ENCODE results near the gene XRN2.
"Not testable (repeated sequence)": the region's sequence is repeated elsewhere in the genome, so short reads cannot be mapped to it uniquely, and the experiment has no call there.

The XRN2 gene

GRCh38 chr20:21389368-21389767 lies 86.2 kb downstream of the XRN2 start:
- no peak for DNase-seq

- DNase-seq, result no peak
Measured at GRCh38 chr20:21390768-21391167, 87.6 kb downstream of the XRN2 start.

- DNase-seq, result no peak
Measured at GRCh38 chr20:21391185-21391971, 88.2 kb downstream of the XRN2 start.

DNA sequence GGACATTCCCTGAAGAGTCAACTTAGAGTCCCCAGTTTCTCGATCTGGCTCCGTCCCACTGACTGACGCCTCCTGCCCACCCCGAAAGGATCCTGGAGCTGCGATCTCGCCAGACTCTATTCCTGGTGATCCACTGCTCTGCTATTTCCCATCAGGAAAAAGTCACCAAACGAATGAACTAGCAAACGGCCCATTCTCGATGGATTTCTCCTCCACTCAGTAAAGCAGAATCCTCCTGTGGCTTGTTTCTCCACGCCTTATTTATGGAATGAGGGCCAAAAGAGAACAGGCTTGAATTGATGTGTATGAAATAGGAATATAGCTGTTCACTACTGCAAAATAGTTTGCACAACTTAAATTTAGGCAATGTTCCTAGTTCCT lies 88.8 kb downstream of the XRN2 start:
- no peak for DNase-seq

DNA sequence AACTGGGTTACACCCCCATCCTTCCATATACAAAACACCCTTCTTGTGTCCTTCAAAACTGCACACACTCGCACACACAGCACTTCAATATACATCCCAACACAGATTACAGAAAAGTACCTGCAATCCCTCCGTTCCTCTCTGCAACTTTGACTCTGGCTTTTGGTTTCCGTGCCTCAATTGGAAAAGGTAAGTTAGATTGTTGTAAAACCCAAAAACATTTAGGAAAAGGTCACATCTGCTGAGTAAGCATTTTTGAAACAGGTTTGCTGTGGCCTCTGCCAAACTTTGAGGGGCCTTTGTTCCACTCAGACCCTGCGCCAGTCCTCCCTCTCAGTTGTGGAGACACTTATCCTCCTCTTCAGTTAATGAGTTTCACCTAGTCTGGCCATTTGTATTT lies 90.0 kb downstream of the XRN2 start:
- DNase-seq, result no peak

- DNase-seq, result no peak
Measured at GRCh38 chr20:21393816-21394519, 90.8 kb downstream of the XRN2 start.

- DNase-seq, result no peak
Measured at GRCh38 chr20:21394551-21394950, 91.4 kb downstream of the XRN2 start.

DNA sequence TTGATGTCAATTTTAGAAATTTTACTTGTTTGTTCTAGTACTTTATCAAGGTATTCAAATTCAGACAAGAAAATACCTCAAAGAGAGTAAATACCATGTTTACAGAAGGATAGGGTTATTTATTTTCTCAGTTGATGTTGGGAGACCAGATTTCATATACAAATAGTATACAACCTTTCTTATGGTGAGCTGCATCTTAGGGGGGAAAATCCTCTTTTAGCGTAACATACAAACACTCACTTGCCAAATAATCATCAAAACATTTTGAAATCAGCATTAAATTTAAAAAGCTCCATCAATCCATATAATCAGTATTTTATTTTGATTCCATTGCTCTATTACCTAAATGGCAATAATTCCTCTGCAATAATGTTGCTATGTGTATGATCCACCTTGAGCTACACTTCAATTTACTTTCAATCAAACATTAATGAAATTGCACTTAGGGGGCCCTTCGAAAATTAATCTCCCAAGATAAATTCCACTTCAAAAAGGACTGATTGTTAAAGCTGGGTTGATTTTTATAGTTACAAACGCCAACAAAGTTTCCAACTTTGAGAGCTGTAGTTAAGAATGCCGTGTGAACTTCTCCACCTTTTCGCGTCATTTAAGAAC lies 92.0 kb downstream of the XRN2 start:
- DNase-seq, result no peak

DNA sequence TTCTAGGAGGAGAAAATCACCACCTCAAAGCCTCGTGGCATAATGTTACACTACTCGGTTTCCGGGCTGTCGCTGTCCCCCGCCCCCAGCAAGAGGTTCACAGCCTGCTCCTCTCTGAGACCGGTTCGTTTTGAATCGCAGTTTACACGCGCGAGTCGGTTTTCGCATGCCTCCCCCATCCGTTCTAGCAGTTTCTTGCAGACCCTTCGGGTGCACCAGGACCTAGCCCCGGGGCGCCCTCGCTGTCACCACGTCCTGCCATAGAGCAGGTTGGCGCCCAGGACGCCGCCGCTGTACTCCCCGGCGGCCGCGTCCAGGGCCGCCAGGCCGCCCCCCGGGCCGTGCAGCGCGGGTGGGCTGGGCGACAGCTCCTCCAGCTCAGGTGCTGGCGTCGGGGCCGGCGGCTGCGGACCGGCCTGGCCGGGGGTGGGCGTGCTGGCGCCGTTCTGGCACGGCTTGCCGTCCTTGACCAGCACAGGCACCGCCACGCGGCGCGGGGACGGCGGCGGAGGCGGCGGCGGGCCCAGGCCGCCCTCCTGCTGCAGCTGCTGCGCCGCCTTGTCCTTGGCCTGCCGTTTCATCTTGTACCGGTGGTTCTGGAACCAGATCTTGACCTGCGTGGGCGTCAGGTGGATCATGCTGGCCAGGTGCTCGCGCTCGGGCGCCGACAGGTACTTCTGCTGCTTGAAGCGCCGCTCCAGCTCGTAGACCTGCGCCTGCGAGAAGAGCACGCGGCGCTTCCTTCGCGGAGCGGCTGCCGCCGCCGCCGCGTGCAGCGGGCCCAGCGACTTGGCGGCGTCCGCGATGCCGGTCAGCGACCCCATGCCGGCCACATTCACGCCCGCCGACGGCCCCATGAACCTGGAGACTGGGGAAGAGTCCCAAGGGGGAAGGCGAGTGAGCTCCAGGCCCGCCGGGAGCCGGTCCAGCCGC lies 92.8 kb downstream of the XRN2 start:
- DNase-seq, result no peak

DNA sequence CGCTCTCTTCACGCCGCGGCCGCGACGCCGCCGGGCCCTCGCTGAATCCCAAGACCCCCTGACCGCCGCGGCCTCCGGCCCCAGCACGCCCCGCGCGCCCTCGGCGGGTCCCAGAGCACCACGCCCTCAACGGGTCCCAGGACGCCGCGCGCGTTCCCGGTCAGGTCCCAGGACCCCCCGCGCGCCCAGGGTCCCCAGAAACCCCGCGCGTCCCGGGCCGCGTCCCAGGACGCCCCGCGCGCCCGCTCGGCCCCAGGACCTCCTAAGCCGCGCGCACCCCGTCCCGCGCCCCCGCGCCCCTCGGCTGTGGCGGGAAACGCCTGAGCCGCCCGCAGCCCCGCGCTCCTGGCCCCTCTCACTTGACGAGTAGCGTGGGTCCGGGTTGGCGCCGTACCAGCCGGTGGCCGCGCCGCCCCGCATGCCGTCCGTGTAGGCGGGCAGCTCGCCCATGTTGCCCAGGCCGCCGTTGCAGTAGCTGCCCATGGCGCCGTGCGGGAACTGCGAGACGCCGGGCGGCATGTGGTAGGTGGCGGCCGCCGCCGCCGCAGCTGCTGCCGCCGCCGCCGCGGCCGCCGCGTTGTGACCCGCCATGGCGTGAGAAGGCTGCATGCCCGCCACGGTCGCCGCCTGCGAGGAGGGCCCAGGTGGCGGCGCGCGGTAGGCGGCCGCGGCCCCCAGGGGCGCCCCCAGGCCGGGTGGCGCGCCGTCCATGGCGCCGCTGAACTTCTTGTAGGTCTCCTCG lies 93.6 kb downstream of the XRN2 start:
- DNase-seq, result no peak

GRCh38 chr20:21397341-21398108 lies 94.4 kb downstream of the XRN2 start, which contains the start of gene NKX2-4:
Gene NKX2-4 (minus strand): TSS chr20:21397526. CDS start chr20:21397399, 127 bp downstream.
- DNase-seq, result no peak

DNA sequence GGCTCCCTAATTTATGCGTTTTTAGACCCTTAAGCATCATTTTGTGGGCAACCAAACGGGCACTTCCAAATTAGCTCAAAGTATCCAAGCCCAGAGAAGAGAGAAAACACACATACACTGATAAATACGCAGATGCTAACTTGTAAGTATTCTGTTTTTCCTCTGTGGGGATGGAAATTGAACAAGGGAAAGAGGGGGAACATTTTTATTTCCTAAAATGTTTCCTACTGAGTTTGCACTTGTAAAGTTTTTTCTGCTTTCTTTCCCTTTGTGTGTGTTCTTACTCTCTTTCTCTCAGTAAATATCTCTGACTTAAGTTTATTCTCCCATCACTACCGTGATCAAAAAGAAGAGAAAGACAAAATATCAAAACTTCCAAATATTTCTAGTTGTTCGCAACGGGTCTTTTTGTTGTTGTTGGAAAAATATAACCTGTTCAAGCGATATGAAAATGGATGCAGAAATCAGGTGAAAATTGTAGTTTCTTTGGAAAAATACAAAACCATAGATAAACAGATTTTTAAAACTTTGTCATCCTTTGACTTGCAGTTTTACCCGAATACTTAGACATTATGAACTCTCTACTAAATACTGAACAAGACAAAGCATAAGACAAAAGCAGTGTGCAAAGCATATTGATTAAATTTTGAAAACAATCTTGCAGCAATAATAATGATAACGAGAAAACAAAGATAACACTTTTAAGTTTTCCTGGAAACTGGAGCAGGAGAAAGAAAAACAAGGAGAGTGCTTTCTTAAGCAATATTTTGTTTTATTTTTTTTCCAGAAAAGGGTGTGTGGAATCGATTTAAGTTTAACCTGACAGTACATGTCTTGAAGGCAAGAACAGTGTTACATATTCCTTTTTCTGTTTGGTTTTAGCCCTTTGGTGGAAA lies 95.2 kb downstream of the XRN2 start:
- no peak for DNase-seq

DNA sequence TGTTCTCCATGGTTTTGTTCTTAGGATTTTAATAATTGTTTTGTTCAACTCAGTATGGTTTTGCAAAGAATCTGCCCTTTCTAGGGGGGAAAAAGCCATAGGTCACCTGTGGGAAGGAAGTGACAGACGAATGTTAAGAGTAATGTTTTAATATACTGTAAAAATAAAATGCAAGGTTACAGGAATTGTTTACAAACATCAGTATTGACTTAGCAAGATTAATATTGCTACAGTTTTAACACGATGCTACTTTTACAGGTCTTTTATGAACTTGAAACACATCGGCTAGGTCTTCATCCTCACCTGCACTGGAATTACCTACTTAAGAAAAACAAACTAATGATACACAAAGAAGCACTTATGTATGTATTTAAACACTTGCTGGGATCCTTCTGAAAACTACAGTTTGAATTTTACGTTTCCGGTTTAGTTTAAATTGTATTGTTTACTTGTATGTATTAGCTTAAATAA lies 95.9 kb downstream of the XRN2 start:
- no peak for DNase-seq

DNA sequence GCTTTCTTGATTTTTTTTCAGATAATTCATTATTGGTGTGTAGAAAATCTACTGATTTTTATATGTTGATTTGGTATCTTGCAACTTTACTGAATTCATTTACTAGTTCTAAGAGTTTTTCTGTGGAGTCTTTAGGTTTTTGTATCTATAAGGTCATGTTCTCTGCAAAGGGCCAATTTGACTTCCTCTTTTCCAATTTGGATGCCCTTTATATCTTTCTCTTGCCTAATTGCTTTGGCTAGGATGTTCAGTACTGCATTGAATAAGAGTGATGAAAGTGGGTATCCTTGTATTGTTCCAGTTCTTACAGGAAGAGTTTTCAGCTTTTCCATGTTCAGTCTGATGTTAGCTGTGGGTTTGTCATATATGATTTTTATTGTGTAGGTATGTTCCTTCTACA lies 108.6 kb downstream of the XRN2 start:
- no peak for DNase-seq

GRCh38 chr20:21413996-21414395 lies 110.9 kb downstream of the XRN2 start:
- DNase-seq, result not testable (repeated sequence)

DNA sequence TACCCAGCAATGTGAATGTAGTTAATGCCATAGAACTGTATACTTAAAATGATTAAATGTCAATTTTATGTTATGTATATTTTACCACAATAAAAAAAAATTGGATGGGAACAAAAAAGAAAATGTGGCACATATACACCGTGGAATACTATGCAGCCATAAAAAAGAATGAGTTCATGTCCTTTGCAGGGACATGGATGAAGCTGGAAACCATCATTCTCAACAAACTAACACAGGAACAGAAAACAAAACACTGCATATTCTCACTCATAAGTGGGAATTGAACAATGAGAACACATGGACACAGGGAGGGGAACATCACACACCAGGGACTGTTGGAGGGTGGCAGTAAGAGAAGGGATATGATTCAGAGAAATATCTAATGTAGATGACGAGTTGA lies 116.0 kb downstream of the XRN2 start:
- DNase-seq, result not testable (repeated sequence)

DNA sequence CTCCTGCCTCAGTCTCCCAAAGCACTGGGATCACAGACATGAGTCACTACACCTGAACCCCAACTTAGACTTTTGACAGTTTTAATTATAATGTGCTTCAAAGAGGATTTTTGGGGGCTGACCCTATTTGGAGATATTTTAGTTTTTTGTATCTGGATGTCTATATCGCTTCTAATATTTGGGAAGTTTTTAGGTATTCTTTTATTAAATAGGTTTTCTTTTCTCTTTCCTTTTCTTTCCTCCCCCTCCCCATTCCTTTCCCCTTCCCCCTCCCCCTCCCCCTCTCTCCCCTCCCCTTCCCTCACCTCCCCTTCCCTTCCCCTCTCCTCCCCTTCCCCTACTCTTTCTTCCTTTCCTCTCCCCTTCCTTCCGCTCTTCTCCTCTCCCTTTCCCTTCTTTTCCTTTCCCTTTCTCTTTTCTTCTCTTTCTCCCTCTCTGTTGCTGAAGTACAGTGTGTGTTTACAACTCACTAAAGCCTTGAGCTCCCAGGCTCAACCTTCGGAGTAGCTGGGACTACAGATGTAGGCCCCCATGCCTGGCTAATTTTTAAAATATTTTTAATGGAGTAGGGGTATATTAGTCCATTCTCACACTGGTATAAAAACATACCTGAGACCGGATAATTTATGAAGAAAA lies 118.6 kb downstream of the XRN2 start:
- DNase-seq, result no peak

GRCh38 chr20:21423712-21424111 lies 120.6 kb downstream of the XRN2 start:
- DNase-seq, result not testable (repeated sequence)
